Ishikawa (cell line): ENCODE measurements around the gene GPX8.

Source experiments
- CEBPB ChIP-seq: IDR thresholded peaks from 2 replicates; pipeline ENCODE4 v1.6.1; 2012
- CREB1 ChIP-seq: IDR thresholded peaks from 2 replicates; pipeline ENCODE4 v1.6.1; 2012; ENCODE audit warnings: low read depth
- EGR1 ChIP-seq: IDR thresholded peaks from 2 replicates; pipeline ENCODE4 v1.6.1; 2012
- EP300 ChIP-seq: IDR thresholded peaks from 2 replicates; pipeline ENCODE4 v1.6.1; 2012; ENCODE audit warnings: borderline replicate concordance
- FOXM1 ChIP-seq: IDR thresholded peaks from 2 replicates; pipeline ENCODE4 v1.6.1; 2012; ENCODE audit warnings: low read depth, borderline replicate concordance
- NFIC ChIP-seq: IDR thresholded peaks from 2 replicates; pipeline ENCODE4 v1.6.1; 2012
- RAD21 ChIP-seq: IDR thresholded peaks from 2 replicates; pipeline ENCODE4 v1.6.1; 2012; ENCODE audit warnings: low read depth
- TAF1 ChIP-seq: IDR thresholded peaks from 2 replicates; pipeline ENCODE4 v1.6.1; 2012; ENCODE audit warnings: low read depth, mild to moderate bottlenecking
- TCF12 ChIP-seq: IDR thresholded peaks from 2 replicates; pipeline ENCODE4 v1.6.1; 2012; ENCODE audit warnings: low read depth
- TEAD4 ChIP-seq: IDR thresholded peaks from 2 replicates; pipeline ENCODE4 v1.6.1; 2012
- YY1 ChIP-seq: IDR thresholded peaks from 2 replicates; pipeline ENCODE4 v1.6.1; 2012; ENCODE audit warnings: low read depth
- ZBTB7A ChIP-seq: IDR thresholded peaks from 2 replicates; pipeline ENCODE4 v1.6.1; 2012; ENCODE audit warnings: low read depth
- TF ChIP-seq, protein P1 (sequence below): IDR thresholded peaks from 2 replicates; pipeline ENCODE4 v1.6.1; 2012
- TF ChIP-seq, protein P2 (sequence below): IDR thresholded peaks from 2 replicates; pipeline ENCODE4 v1.6.1; 2012
- TF ChIP-seq, protein P3 (sequence below): IDR thresholded peaks from 2 replicates; pipeline ENCODE4 v1.6.1; 2012; ENCODE audit warnings: low read depth, mild to moderate bottlenecking

The GPX8 gene

DNA sequence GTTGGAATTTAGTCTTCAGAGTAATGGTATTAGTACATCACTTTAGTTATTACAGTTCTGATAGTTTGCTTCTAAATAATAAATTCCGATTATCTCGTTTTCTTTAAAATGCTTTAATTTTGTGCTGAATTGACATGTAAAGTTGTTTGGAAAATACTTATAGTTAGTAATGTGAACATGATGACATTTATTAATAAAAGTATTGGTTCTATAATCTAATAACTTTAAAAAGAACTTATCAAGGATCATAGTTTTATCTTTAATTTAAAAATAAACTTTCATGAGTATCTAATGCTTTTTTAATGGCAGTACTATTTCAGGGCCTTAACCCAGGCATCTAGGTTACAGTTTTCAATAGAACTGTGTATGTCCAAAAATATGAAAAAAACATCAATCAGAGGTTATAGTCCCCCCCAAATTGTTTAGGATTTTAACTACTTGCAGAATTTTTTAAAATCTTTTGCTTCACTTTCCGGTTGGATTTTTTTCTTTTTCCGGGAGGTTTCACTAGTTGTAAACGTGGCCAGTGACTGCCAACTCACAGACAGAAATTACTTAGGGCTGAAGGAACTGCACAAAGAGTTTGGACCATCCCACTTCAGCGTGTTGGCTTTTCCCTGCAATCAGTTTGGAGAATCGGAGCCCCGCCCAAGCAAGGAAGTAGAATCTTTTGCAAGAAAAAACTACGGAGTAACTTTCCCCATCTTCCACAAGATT, 680 bp downstream of the GPX8 start:
- TF ChIP-seq CEBPB (no peak), CREB1 (0 out of 2 replicates have a peak, but pooled peaks have one; percentile 23)

DNA sequence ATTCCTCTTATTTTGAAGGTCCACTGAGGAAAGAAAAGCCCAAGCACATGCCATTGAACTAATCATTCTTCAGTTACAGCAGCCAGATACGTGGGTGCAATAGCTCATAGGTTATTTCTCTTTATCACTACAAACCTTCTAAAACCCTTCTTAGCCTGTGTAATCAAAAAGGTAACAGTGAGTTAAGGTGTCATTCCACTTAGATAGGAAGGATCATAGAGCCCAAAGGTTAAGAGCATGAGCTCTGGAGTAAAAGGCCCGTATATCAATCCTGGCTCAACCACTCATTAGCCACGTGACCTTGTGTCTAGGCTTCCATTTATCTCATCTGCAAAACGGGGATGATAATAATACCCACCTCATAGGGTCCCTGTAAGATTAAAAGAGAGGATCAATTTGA, 2.7 kb downstream of the GPX8 start:
- TF ChIP-seq CEBPB (no peak), YY1 (no peak), FOXM1 (no peak), TCF12 (no peak), CREB1 (no peak), TEAD4 (no peak), TAF1 (no peak), RAD21 (no peak), ZBTB7A (no peak), EP300 (no peak), EGR1 (no peak), NFIC (no peak)
- TF ChIP-seq, protein P1, sequence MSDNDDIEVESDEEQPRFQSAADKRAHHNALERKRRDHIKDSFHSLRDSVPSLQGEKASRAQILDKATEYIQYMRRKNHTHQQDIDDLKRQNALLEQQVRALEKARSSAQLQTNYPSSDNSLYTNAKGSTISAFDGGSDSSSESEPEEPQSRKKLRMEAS = no peak
- TF ChIP-seq, protein P2, sequence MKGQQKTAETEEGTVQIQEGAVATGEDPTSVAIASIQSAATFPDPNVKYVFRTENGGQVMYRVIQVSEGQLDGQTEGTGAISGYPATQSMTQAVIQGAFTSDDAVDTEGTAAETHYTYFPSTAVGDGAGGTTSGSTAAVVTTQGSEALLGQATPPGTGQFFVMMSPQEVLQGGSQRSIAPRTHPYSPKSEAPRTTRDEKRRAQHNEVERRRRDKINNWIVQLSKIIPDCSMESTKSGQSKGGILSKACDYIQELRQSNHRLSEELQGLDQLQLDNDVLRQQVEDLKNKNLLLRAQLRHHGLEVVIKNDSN = no peak
- TF ChIP-seq, protein P3, sequence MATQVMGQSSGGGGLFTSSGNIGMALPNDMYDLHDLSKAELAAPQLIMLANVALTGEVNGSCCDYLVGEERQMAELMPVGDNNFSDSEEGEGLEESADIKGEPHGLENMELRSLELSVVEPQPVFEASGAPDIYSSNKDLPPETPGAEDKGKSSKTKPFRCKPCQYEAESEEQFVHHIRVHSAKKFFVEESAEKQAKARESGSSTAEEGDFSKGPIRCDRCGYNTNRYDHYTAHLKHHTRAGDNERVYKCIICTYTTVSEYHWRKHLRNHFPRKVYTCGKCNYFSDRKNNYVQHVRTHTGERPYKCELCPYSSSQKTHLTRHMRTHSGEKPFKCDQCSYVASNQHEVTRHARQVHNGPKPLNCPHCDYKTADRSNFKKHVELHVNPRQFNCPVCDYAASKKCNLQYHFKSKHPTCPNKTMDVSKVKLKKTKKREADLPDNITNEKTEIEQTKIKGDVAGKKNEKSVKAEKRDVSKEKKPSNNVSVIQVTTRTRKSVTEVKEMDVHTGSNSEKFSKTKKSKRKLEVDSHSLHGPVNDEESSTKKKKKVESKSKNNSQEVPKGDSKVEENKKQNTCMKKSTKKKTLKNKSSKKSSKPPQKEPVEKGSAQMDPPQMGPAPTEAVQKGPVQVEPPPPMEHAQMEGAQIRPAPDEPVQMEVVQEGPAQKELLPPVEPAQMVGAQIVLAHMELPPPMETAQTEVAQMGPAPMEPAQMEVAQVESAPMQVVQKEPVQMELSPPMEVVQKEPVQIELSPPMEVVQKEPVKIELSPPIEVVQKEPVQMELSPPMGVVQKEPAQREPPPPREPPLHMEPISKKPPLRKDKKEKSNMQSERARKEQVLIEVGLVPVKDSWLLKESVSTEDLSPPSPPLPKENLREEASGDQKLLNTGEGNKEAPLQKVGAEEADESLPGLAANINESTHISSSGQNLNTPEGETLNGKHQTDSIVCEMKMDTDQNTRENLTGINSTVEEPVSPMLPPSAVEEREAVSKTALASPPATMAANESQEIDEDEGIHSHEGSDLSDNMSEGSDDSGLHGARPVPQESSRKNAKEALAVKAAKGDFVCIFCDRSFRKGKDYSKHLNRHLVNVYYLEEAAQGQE = no peak

DNA sequence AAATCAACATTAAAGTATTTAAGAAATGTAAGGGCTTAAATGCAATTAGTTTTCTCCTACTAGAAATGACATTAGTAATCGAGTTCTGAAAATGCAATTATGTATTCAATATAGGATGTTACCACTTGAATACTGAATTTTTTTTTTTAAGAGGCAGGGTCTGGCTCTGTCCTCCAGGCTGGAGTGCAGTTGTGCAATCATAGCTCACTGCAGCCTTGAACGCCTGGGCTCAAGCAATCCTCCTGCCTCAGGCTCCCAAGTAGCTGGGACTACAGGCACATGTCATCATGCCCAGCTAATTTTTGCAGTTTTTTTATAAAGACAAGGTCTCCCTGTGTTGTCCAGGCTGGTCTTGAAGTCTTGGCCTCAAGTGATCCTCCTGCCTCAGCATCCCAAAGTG, 11.5 kb downstream of the GPX8 start:
- TF ChIP-seq YY1 = no peak

DNA sequence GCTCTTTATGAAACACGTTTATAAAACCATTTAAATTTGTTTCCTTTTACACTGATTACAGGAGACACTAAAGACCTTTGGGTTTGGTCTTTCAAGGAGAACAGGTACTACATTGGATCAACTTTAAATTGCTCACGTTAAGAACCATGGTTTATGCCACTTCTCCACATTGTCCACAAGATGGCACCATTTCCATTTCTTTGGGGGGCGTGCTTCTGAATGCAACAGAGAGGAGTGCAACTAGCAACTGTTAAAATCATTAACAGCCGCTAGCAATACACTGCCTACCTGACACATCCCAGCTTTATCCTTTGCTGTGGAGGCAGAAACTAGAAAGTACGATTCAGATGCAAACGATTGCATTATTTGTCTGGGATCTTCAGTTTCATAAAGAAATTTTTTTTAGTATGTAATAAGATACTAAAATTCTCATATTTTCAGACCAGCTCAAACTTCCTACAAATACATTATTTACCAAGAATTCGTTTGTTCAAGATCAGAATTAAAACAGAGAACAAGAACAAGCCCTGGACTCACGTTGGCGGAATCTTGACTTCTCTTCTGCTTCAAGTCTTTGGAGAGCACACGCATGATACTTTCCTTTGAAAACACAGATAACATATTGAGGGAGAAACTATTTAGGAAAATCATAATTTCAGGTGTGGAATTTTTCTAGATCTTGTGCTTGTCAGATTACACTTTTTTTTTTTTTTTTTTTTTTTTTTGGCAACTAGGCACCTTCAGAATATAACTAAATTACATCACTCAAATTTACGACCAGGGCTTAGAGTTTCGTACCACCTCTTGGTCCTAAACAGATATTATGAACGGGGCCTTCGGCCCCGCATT, 12.3 kb downstream of the GPX8 start:
- TF ChIP-seq RAD21 (peak; percentile 96), FOXM1 (no peak)

DNA sequence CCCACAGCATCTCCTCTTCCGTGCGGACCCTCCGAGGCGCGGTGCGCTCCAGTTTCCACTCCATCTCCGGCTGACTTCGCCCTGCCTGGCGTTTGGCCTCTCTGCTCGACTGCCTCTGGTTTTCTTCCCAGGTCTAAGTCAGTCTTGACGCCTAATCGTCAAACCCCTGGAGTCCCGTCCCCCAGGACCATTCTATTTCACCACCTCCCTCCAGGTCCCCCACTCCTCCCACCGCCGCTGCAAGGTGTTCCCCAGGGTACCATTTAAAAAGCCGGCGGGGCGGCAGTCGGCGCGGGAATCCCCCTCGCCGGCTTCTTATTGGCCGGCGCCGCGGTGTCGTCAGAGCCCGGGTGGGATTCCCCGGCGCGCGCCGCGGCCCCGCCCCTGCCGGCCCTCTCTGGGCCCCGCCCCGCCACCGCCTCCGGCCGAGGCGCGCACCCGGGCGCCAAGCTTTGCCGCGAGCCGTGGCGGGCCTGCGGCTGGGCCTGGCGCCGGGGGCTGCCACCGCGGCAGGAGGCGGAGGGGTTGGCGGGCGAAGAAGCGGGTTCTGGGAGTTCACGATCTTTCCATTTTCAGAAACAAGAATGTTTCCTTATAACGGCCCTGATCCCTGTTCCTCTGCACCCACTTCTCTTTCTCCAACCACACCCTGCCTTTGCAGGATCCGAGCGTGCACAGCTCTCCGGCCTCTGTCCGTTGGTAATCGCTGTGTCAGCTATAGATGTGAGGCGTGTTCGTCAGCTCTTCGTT, 13.1 kb downstream of the GPX8 start, which contains the start of gene CDC20B:
TSS of gene CDC20B (minus strand) at position 241 of the 750 bp plus-strand sequence. CDS start at position 64, 177 bp downstream.
- no peak for TF ChIP-seq NFIC
- TF ChIP-seq TEAD4 = no peak
- TF ChIP-seq TAF1 = 0 out of 2 replicates have a peak, but pooled peaks have one; percentile 20
- TF ChIP-seq, protein P2 = no peak
- no peak for TF ChIP-seq ZBTB7A
- no peak for TF ChIP-seq EGR1
- peak; percentile 22; the same call in 1 of the 2 replicates for TF ChIP-seq CREB1
- TF ChIP-seq, protein P1 = peak; percentile 49
- no peak for TF ChIP-seq YY1

DNA sequence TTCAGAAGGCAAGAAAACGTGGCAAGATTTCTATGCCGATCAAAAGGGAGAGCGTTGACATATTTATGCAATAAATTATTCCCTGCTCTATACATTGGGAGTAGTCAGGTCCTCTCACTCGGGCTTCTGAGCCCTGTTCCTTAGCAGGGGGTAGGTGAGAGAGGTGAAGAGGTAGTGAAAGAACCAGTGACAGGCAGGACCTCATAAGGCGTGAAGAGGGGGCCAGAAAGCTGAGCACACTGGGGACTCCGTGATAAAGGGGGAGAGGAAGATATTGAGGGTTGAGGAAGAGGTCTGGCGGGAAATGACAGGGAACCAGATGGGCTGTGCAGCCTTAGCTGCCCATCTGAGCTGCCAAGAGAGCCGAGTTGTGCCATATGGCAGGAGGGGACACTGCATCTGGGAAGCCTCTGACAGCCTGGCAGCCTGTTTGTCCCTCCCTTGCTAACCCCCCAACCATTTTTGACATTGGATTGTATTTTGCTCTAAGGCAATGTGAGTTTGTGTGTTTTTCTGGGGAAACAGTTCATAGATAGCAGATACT, 13.8 kb downstream of the GPX8 start:
- TF ChIP-seq CREB1 (no peak), ZBTB7A (no peak)

DNA sequence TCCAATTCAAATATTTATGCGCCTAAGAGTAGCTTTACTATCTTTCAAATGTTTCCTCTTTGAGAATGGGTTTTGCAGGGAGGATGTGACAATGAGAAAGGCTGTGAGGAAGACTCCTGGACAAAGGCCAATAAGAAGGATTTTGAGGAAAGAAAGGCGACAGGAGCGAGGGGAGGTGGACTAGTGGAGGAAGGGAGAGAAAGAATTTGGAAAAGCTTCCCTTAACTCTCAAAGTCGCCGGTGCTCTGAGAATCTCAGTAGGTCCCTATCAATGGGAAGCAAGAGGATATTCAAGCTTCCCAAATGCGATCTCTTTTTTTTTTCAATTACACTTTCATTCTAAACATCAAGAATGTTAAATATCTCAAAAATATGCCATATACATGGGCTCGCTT, 15.8 kb downstream of the GPX8 start:
- TF ChIP-seq, protein P2 = no peak
- TF ChIP-seq TAF1 = no peak
- no peak for TF ChIP-seq EP300
- no peak for TF ChIP-seq CEBPB
- TF ChIP-seq, protein P1 = no peak
- TF ChIP-seq TEAD4 = no peak
- TF ChIP-seq EGR1 = no peak
